Neural cell (in vitro differentiated cells): ENCODE measurements around the gene KBTBD3.

Source experiments
- CTCF ChIP-seq: fragments of 450-650 bp; IDR thresholded peaks from 2 replicates; pipeline ENCODE4 v1.5.1; 2014; ENCODE audit warnings: antibody characterized with exemption, mild to moderate bottlenecking, moderate library complexity; ENCODE audit not compliant: poor library complexity, severe bottlenecking
- EZH2 ChIP-seq: fragments of 200-600, 300-800 bp; shearing (Covaris generic), sonication (generic); IDR thresholded peaks from 2 replicates; pipeline ENCODE4 v1.6.1; 2014; ENCODE audit warnings: antibody characterized with exemption, low read length, borderline replicate concordance, mild to moderate bottlenecking; ENCODE audit not compliant: insufficient read depth, poor library complexity, severe bottlenecking
- POLR2AphosphoS5 ChIP-seq: IDR thresholded peaks from 2 replicates; pipeline ENCODE4 v1.6.1; 2012

- TF ChIP-seq CTCF (no peak), EZH2 (no peak), POLR2AphosphoS5 (no peak)
These were observed 24.2 kb upstream of the KBTBD3 start for GRCh38 chr11:106101370-106101769.
